ENCODE measurements around the gene SLC37A2.
"Not testable (repeated sequence)": the region's sequence is repeated elsewhere in the genome, so short reads cannot be mapped to it uniquely, and the experiment has no call there.

Gene SLC37A2

DNA sequence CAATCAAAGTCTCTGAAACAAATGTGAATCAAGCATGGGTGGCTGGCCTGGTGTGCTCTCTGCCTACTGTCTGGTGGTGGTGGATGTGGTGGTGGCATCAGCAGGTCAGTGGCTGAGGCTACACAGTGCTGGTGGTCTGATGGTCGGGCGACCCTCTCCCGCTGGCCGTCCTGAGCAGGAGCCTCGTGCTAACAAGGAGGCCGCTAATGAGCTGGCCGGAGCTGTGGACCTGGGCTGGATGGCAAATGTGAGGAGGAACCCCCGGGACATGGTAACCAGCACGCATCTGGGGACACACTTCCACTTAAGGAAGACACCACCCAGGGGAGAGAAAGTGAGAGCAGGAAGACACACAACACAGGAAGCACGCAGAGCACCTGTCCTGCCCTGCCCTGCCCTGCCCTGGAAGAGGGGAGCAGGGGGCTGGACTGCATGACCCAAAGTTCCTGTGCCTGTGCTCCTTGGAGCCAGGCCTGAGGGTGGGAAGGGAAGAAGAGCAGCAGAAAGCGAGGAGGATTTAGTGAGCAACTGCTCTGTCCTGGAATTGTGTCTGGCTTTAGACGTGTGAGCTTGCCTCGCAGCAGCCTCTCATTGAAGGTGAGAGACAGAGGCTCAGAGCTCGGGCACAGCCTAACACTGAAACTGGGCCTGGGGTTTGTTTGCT is 23.7 kb downstream of the SLC37A2 start:
- no peak overlapping the region for H2BK120ac ChIP-seq (ENCODE audit: low read depth, low read length)
- H2BK12ac ChIP-seq (ENCODE audit: low read length in 2 of 2), result no peak overlapping the region
- H3K4me1 ChIP-seq (ENCODE audit: control insufficient read depth, insufficient read depth, low read depth, low read length), result peaks cover 17% of the 10 kb centered on the region
- H4K8ac ChIP-seq (ENCODE audit: low read length), result no peak overlapping the region
- no peak overlapping the region for H2AK5ac ChIP-seq (ENCODE audit: low read length, severe bottlenecking)
- no peak overlapping the region for H3K9ac ChIP-seq (ENCODE audit: low read length)
- no peak overlapping the region for H3K23ac ChIP-seq (ENCODE audit: low read length in 2 of 2)
- DNase-seq, result no peak
- H2BK5ac ChIP-seq (ENCODE audit: low read depth, low read length, poor library complexity, severe bottlenecking), result no peak overlapping the region
- no peak overlapping the region for H3K4me3 ChIP-seq (ENCODE audit: insufficient read depth in 1 of 2, low read depth in 1 of 2, low read length in 2 of 2)
- H3K79me1 ChIP-seq (replicated peaks; ENCODE audit: low read length, poor library complexity, severe bottlenecking), result no peaks in the 10 kb centered on the region
- no peak overlapping the region for H3K27ac ChIP-seq (ENCODE audit: low read length, poor library complexity, severe bottlenecking)
- no peaks in the 10 kb centered on the region for H3K36me3 ChIP-seq (ENCODE audit: control insufficient read depth in 1 of 2, insufficient read depth in 2 of 2, low read depth in 1 of 2, low read length in 2 of 2)
- no peak overlapping the region for H3K18ac ChIP-seq (ENCODE audit: low read depth in 1 of 2, low read length in 2 of 2)
- no peak overlapping the region for H2BK15ac ChIP-seq (ENCODE audit: low read depth, poor library complexity, severe bottlenecking)
- no peaks in the 10 kb centered on the region for H3K27me3 ChIP-seq (ENCODE audit: control insufficient read depth in 1 of 2, insufficient read depth in 1 of 2, low read length in 2 of 2)
- no peak overlapping the region for H4K91ac ChIP-seq (ENCODE audit: low read length)
- no peak overlapping the region for H3K4ac ChIP-seq (ENCODE audit: low read depth in 1 of 2, low read length in 2 of 2)
- H3K4me2 ChIP-seq (ENCODE audit: low read length, poor library complexity, severe bottlenecking), result no peak overlapping the region
- H3K9me3 ChIP-seq (ENCODE audit: control insufficient read depth, low read length), result no peaks in the 10 kb centered on the region
- 87% methylated on average over 13 of the region's 14 CpGs for WGBS
- no peak overlapping the region for H3K14ac ChIP-seq (ENCODE audit: low read length in 2 of 2)
- H2AFZ ChIP-seq (ENCODE audit: low read depth, low read length), result no peak overlapping the region

DNA sequence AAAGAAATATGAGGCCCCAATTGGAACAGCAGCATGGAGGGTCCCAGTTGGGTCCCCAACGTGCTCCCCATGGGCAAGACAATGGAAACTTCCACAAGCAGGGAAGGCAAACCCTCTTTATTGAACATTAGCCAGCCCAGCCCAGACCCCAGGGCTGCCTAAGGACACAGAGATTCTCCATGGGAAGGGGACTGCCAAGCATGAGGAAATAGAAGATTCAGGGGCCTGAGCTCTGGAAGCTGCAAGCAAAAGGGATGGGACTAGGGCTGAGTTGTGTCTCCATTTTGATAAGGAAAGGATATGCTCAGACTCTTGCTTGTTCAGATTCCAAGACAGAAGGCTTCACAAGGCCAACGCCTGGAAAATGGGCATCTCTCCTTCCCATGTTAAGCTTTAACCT is 25.0 kb downstream of the SLC37A2 start:
- DNase-seq, result no peak

DNA sequence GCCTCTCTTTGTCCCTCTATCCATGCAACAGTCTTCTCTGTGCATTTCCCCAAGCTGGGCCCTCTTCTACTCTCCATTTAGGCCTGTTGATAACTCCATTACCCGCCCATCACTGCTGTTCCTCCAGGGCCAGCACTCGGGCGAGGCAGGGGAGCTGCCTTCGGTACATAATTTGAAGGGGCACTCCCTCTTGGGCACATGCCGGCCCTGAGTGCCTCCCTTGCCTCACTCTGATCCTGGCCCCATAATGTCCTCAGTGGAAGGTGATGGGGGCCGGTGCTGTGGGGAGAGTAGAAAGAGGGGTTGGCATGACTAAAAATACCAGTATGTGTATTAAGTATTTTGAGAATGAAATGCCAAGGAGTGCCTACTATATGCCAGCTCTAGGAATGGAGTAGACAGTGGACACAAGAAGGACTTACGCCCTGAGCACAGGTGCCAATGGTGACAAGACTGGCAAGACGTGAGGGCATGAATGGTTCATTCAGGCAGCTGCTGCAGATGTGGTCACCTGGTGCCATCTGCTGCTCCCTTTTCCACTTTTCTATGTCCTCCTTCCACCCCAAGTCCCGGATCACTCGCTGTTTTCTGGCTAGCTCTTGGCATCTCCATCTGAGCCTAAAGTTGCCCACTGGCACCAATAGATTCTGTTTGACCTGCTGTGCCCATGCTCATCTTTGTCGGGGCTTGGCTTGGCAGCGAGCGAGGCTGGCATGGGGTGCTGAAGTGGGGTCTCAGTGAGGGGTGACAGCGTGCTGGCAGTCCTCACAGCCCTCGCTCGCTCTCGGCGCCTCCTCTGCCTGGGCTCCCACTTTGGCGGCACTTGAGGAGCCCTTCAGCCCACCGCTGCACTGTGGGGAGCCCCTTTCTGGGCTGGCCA is 25.7 kb downstream of the SLC37A2 start:
- Histone ChIP-seq H3K27ac (ENCODE audit: low read length, poor library complexity, severe bottlenecking) (no peak overlapping the region), H3K23ac (ENCODE audit: low read length in 2 of 2) (no peak overlapping the region), H4K8ac (ENCODE audit: low read length) (no peak overlapping the region), H3K4me3 (ENCODE audit: insufficient read depth in 1 of 2, low read depth in 1 of 2, low read length in 2 of 2) (no peak overlapping the region), H2BK5ac (ENCODE audit: low read depth, low read length, poor library complexity, severe bottlenecking) (no peak overlapping the region), H3K9me3 (ENCODE audit: control insufficient read depth, low read length) (no peaks in the 10 kb centered on the region), H3K79me1 (replicated peaks; ENCODE audit: low read length, poor library complexity, severe bottlenecking) (no peaks in the 10 kb centered on the region), H3K27me3 (ENCODE audit: control insufficient read depth in 1 of 2, insufficient read depth in 1 of 2, low read length in 2 of 2) (no peaks in the 10 kb centered on the region), H3K18ac (ENCODE audit: low read depth in 1 of 2, low read length in 2 of 2) (no peak overlapping the region), H3K4me1 (ENCODE audit: control insufficient read depth, insufficient read depth, low read depth, low read length) (peaks cover 7% of the 10 kb centered on the region), H2BK12ac (ENCODE audit: low read length in 2 of 2) (no peak overlapping the region), H3K14ac (ENCODE audit: low read length in 2 of 2) (no peak overlapping the region), H2AK5ac (ENCODE audit: low read length, severe bottlenecking) (no peak overlapping the region), H4K91ac (ENCODE audit: low read length) (no peak overlapping the region), H3K4me2 (ENCODE audit: low read length, poor library complexity, severe bottlenecking) (no peak overlapping the region), H3K4ac (ENCODE audit: low read depth in 1 of 2, low read length in 2 of 2) (no peak overlapping the region), H2AFZ (ENCODE audit: low read depth, low read length) (no peak overlapping the region), H3K36me3 (ENCODE audit: control insufficient read depth in 1 of 2, insufficient read depth in 2 of 2, low read depth in 1 of 2, low read length in 2 of 2) (no peaks in the 10 kb centered on the region), H3K9ac (ENCODE audit: low read length) (no peak overlapping the region), H2BK120ac (ENCODE audit: low read depth, low read length) (no peak overlapping the region), H2BK15ac (ENCODE audit: low read depth, poor library complexity, severe bottlenecking) (no peak overlapping the region)
- no peak for DNase-seq
- WGBS, result 87% methylated on average over 19 of the region's 20 CpGs

More for the DNA sequence above, 25.0 kb downstream of the SLC37A2 start:
- Histone ChIP-seq H3K4me3 (ENCODE audit: insufficient read depth in 1 of 2, low read depth in 1 of 2, low read length in 2 of 2) (no peak overlapping the region), H2AK5ac (ENCODE audit: low read length, severe bottlenecking) (no peak overlapping the region), H3K4me1 (ENCODE audit: control insufficient read depth, insufficient read depth, low read depth, low read length) (peaks cover 13% of the 10 kb centered on the region), H3K14ac (ENCODE audit: low read length in 2 of 2) (no peak overlapping the region), H3K18ac (ENCODE audit: low read depth in 1 of 2, low read length in 2 of 2) (no peak overlapping the region), H2BK120ac (ENCODE audit: low read depth, low read length) (no peak overlapping the region), H2BK12ac (ENCODE audit: low read length in 2 of 2) (no peak overlapping the region), H3K27ac (ENCODE audit: low read length, poor library complexity, severe bottlenecking) (no peak overlapping the region), H3K23ac (ENCODE audit: low read length in 2 of 2) (no peak overlapping the region), H4K8ac (ENCODE audit: low read length) (no peak overlapping the region), H3K9me3 (ENCODE audit: control insufficient read depth, low read length) (no peaks in the 10 kb centered on the region), H3K79me1 (replicated peaks; ENCODE audit: low read length, poor library complexity, severe bottlenecking) (no peaks in the 10 kb centered on the region), H3K36me3 (ENCODE audit: control insufficient read depth in 1 of 2, insufficient read depth in 2 of 2, low read depth in 1 of 2, low read length in 2 of 2) (no peaks in the 10 kb centered on the region), H2BK15ac (ENCODE audit: low read depth, poor library complexity, severe bottlenecking) (no peak overlapping the region), H4K91ac (ENCODE audit: low read length) (no peak overlapping the region), H3K27me3 (ENCODE audit: control insufficient read depth in 1 of 2, insufficient read depth in 1 of 2, low read length in 2 of 2) (no peaks in the 10 kb centered on the region), H3K4me2 (ENCODE audit: low read length, poor library complexity, severe bottlenecking) (no peak overlapping the region), H2BK5ac (ENCODE audit: low read depth, low read length, poor library complexity, severe bottlenecking) (no peak overlapping the region), H3K9ac (ENCODE audit: low read length) (no peak overlapping the region), H3K4ac (ENCODE audit: low read depth in 1 of 2, low read length in 2 of 2) (no peak overlapping the region), H2AFZ (ENCODE audit: low read depth, low read length) (no peak overlapping the region)
- WGBS, result 80% methylated on average over 2 of the region's 2 CpGs

DNA sequence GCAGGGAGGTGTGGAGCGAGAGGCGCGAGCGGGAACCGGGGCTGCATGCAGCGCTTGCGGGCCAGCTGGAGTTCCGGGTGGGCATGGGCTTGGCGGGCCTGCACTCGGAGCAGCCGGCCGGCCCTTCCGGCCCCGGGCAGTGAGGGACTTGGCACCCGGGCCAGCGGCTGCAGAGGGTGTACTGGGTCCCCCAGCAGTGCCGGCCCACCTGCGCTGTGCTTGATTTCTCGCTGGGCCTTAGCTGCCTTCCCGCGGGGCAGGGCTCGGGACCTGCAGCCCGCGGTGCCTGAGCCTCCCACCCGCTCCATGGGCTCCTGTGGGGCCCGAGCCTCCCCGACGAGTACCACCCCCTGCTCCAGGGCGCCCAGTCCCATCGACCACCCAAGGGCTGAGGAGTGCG is 26.4 kb downstream of the SLC37A2 start:
- H3K23ac ChIP-seq (ENCODE audit: low read length in 2 of 2); H4K91ac ChIP-seq (ENCODE audit: low read length); H3K36me3 ChIP-seq (ENCODE audit: control insufficient read depth in 1 of 2, insufficient read depth in 2 of 2, low read depth in 1 of 2, low read length in 2 of 2); H2AFZ ChIP-seq (ENCODE audit: low read depth, low read length); H2BK5ac ChIP-seq (ENCODE audit: low read depth, low read length, poor library complexity, severe bottlenecking); DNase-seq; H3K4ac ChIP-seq (ENCODE audit: low read depth in 1 of 2, low read length in 2 of 2); H3K4me3 ChIP-seq (ENCODE audit: insufficient read depth in 1 of 2, low read depth in 1 of 2, low read length in 2 of 2); H3K4me1 ChIP-seq (ENCODE audit: control insufficient read depth, insufficient read depth, low read depth, low read length); H3K4me2 ChIP-seq (ENCODE audit: low read length, poor library complexity, severe bottlenecking); H3K27me3 ChIP-seq (ENCODE audit: control insufficient read depth in 1 of 2, insufficient read depth in 1 of 2, low read length in 2 of 2); H2BK120ac ChIP-seq (ENCODE audit: low read depth, low read length); H3K14ac ChIP-seq (ENCODE audit: low read length in 2 of 2); H3K9me3 ChIP-seq (ENCODE audit: control insufficient read depth, low read length); H3K9ac ChIP-seq (ENCODE audit: low read length); H2AK5ac ChIP-seq (ENCODE audit: low read length, severe bottlenecking); H2BK12ac ChIP-seq (ENCODE audit: low read length in 2 of 2); H3K27ac ChIP-seq (ENCODE audit: low read length, poor library complexity, severe bottlenecking); H2BK15ac ChIP-seq (ENCODE audit: low read depth, poor library complexity, severe bottlenecking); H3K79me1 ChIP-seq (replicated peaks; ENCODE audit: low read length, poor library complexity, severe bottlenecking); H4K8ac ChIP-seq (ENCODE audit: low read length); H3K18ac ChIP-seq (ENCODE audit: low read depth in 1 of 2, low read length in 2 of 2): not testable (repeated sequence)
- WGBS, result 91% methylated on average over 29 of the region's 31 CpGs

Measured in mesenchymal stem cell (in vitro differentiated cells and primary cell).